ENCODE data around the gene CALML5. TPM values are rescaled to one million over a fixed set of nuclear protein-coding genes. Genes with fewer than 3 reads are reported as not detected.

The CALML5 gene, protein sequence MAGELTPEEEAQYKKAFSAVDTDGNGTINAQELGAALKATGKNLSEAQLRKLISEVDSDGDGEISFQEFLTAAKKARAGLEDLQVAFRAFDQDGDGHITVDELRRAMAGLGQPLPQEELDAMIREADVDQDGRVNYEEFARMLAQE
- not detected for total RNA-seq
- not detected for polyA plus RNA-seq (ENCODE audit: insufficient read length in 2 of 2)
- long read RNA-seq, donor 1: 0 reads
- long read RNA-seq, donor 2: 0 reads
- long read RNA-seq, donor 3: 0 reads
- long read RNA-seq, donor 4: 0 reads

DNA sequence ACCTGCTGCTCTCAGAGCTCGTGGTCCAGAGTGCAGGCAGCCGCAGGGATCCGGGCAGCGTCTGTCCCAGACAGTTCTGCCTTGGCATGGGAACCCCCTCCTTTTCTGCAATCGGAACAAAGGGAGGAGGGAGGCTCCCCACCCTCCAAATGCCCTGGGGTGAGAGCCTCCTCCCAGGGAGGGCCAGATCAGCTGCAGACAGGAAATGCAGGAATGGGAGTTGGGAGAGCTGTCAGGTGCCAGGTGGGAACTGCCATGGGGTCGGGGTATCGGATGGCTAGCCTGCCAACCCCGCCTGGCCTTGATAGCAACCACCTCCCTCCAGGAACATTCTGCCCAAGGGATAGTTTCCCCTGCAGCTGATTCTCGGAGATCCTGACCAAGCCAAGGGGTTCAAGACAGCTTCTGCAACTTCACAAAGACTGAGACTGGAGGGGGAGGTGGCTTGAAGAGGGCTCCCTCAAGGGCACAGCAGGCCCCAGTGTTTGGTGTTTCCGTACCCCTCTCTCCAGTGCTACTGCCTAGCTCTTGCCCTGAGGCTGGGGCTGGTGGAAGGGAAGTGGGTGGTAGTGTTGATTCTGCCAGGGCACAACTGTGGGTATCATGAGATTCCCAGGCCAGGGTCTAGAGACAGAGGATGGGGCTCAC is at the start of gene CALML5:
CALML5 (minus strand) TSS at position 78 of the 648 bp plus-strand sequence. CDS start 132 bp downstream, outside the sequence.
- Histone ChIP-seq H3K9me3 (ENCODE audit: control insufficient read depth, insufficient read depth, low read length) (no peaks in the 10 kb centered on the region), H3K4me1 (ENCODE audit: control insufficient read depth, insufficient read depth, low read length) (peaks cover 2% of the 10 kb centered on the region), H3K36me3 (ENCODE audit: control insufficient read depth, insufficient read depth, low read length) (no peaks in the 10 kb centered on the region), H3K27me3 (ENCODE audit: control insufficient read depth, insufficient read depth, low read length) (no peaks in the 10 kb centered on the region), H3K4me3 (ENCODE audit: low read depth, low read length) (no peak within 1 kb of the TSS), H3K27ac (ENCODE audit: low read depth, low read length) (no peak within 1 kb of the TSS)
- DNase-seq (ENCODE audit: low read depth in 4 of 6, low spot score in 6 of 6): no peak
- 85% methylated on average over 9 of the region's 10 CpGs for WGBS (ENCODE audit: insufficient coverage)

DNA sequence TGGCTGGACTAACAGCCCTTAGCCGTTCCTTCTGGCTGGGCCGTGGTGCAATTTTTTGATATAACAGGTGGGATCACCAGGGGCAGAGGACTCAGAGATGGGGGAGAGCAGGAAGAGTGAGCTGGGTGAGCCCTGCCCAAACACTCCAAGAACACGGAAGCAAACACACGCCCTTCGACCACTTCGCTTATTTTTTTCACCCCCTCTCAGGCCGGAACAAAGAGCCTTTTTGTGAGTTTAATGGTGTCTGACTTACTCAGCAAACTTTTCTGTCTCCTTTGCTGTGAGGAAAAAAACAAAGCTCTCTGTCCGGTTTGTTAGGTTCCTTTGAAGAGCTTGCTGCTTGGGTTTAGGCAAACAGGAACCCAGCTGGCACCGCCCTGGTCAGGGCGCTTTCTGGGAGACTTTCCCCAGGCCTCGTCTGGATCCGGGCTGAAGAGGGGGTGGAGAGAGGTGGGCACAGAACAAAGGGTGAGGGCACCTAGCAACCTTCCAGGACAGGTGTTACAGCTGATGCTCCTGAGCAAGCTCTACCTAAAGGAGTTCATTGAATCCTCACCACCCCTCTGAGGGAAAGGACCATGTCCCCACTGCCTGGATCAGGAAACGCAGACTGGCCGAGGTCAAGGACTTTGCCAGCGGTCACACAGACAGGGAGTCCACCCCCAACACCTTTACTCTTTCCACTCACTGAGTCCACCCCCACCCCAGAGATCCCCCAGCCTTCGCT is 48.7 kb upstream of the CALML5 start:
- DNase-seq (ENCODE audit: low read depth in 4 of 6, low spot score in 6 of 6): peak in 2 of 6 donors; percentile 21 to 55
- H3K27me3 ChIP-seq (ENCODE audit: control insufficient read depth, insufficient read depth, low read length): no peaks in the 10 kb centered on the region
- H3K4me3 ChIP-seq (ENCODE audit: low read depth, low read length): peak overlapping the region; percentile 27
- peak overlapping the region; percentile 88 for H3K27ac ChIP-seq (ENCODE audit: low read depth, low read length)
- H3K36me3 ChIP-seq (ENCODE audit: control insufficient read depth, insufficient read depth, low read length): no peaks in the 10 kb centered on the region
- no peaks in the 10 kb centered on the region for H3K9me3 ChIP-seq (ENCODE audit: control insufficient read depth, insufficient read depth, low read length)
- H3K4me1 ChIP-seq (ENCODE audit: control insufficient read depth, insufficient read depth, low read length): peaks cover 43% of the 10 kb centered on the region
- WGBS (ENCODE audit: insufficient coverage): 56% methylated on average over 8 of the region's 16 CpGs

DNA sequence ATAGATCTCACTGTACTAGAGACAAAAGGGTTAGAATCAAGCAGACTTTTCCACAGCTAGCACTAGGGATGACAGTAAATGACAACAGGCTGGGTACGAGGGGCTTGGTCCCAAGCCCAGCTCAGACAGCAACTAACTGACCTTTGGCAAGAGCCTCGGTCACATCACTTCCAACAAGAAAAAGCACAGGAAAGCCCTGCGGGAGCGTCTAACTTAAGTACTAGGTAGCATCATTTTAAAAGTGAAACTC is 48.2 kb upstream of the CALML5 start:
- WGBS (ENCODE audit: insufficient coverage): 12% methylated on average over 2 of the region's 4 CpGs
- no peaks in the 10 kb centered on the region for H3K27me3 ChIP-seq (ENCODE audit: control insufficient read depth, insufficient read depth, low read length)
- H3K4me3 ChIP-seq (ENCODE audit: low read depth, low read length): peak overlapping the region; percentile 27
- H3K36me3 ChIP-seq (ENCODE audit: control insufficient read depth, insufficient read depth, low read length): no peaks in the 10 kb centered on the region
- peak overlapping the region; percentile 88 for H3K27ac ChIP-seq (ENCODE audit: low read depth, low read length)
- H3K9me3 ChIP-seq (ENCODE audit: control insufficient read depth, insufficient read depth, low read length): no peaks in the 10 kb centered on the region
- peak in 2 of 6 donors; percentile 6 to 28 for DNase-seq (ENCODE audit: low read depth in 4 of 6, low spot score in 6 of 6)
- peaks cover 42% of the 10 kb centered on the region for H3K4me1 ChIP-seq (ENCODE audit: control insufficient read depth, insufficient read depth, low read length)

DNA sequence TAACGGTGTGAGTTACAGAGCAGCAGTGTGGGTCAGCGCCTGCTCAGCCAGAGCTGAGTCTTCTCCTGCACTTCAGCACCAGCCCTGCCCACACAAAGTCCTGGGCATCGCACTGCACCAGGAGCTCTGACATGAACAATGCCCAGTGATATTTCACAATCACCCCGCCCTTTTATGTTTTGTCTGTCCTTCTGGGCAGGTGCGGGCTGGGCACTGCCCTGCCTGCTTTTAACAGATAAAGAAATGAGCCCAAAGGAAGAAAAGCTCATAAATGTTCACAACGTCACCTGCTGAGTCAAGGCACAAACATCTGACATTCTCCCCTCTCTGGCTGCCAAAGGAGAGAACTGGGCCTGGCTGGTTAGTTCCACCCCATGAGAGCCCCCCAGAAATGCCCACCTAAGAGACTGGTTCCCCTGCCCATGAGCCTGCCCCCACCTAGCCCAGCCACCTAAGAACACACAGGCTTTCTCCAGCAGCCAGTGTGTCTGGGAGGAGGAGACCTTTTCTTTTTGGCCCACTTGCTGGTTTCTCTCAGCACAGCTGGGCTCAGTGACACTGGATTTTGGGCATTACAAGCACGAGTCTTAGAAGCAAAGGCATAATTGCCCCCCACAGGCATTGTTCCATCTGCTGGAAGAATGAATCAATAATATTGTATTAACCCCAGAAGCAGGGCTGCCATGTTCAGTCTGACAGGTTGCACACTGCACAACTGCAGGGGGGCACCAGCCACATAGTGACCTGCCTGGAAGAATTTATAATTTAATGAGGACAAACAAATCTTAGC is 47.7 kb upstream of the CALML5 start:
- H3K4me1 ChIP-seq (ENCODE audit: control insufficient read depth, insufficient read depth, low read length): peaks cover 37% of the 10 kb centered on the region

DNA sequence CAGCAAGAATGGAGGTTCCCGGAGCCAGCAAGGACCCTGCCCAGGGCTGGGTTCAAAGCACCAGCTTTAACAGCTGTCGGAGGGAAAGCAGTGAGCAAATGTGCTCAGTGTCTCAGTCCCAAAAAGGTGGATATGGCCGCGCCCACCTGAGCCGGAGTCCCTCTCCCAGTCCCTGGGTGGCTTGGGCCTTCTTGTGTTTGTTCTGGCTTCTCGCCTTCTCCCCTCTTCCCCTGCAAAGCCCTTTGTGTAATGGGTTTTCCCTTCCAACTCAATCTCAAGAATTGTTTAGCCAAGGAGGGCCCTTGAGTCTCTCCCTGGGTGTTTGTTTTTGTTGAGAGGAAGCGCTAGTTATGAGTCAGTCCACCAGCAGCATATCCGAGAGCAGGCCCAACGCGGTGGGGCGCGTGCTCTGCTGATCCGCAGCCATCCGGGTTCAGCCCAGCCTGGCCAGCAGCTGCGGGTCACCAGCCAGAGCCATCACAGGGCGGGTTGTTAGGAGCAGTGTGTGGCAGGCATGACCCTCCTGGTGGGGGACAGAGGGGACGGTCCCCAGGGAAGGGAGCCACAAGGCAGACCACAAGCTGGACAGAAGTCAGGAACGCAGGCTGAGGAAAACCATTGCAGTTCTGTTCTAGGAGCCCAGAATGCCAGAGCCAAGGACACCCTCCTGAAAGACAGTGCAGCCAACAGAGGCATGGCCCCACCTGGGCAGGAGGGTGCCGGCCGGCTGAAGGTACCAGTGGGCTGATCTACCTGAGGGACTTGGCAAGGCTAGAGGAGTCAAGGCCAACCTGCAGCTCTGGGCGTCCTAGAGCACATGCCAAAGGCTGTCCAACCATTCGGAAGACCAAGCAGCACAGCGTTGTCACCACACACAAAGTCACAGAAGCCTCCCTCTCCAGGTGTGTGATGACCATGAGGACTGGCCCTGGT is 46.7 kb upstream of the CALML5 start:
- 85% methylated on average over 21 of the region's 23 CpGs for WGBS (ENCODE audit: insufficient coverage)
- Histone ChIP-seq H3K4me1 (ENCODE audit: control insufficient read depth, insufficient read depth, low read length) (peaks cover 35% of the 10 kb centered on the region), H3K27ac (ENCODE audit: low read depth, low read length) (peak overlapping the region; percentile 88)

More for the DNA sequence above, 47.7 kb upstream of the CALML5 start:
- DNase-seq (ENCODE audit: low read depth in 4 of 6, low spot score in 6 of 6): peak in 1 of 6 donors; percentile 25
- Histone ChIP-seq H3K27me3 (ENCODE audit: control insufficient read depth, insufficient read depth, low read length) (no peaks in the 10 kb centered on the region), H3K9me3 (ENCODE audit: control insufficient read depth, insufficient read depth, low read length) (no peaks in the 10 kb centered on the region), H3K27ac (ENCODE audit: low read depth, low read length) (peak overlapping the region; percentile 88), H3K4me3 (ENCODE audit: low read depth, low read length) (no peak overlapping the region), H3K36me3 (ENCODE audit: control insufficient read depth, insufficient read depth, low read length) (no peaks in the 10 kb centered on the region)
- WGBS (ENCODE audit: insufficient coverage): 80% methylated on average over 6 of the region's 7 CpGs

DNA sequence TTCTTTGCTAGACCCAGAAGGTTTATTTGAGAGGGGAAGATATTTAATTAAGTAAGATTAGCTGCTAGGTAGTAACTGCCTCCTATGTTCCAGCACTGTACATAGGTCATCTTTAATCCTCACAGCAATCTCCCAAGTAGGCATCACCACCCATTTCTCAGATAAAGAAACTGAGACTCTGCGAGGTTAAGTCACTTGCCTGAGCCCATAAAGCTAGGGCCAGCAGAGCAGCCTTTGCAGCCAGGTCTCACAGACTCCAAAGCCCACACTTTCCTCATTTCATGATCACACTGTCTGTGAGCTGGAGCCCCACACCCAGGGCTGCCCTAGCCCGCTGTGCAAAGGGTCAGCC is 46.0 kb upstream of the CALML5 start:
- Histone ChIP-seq H3K9me3 (ENCODE audit: control insufficient read depth, insufficient read depth, low read length) (no peaks in the 10 kb centered on the region), H3K27me3 (ENCODE audit: control insufficient read depth, insufficient read depth, low read length) (no peaks in the 10 kb centered on the region), H3K4me3 (ENCODE audit: low read depth, low read length) (no peak overlapping the region), H3K36me3 (ENCODE audit: control insufficient read depth, insufficient read depth, low read length) (no peaks in the 10 kb centered on the region), H3K27ac (ENCODE audit: low read depth, low read length) (peak overlapping the region; percentile 88), H3K4me1 (ENCODE audit: control insufficient read depth, insufficient read depth, low read length) (peaks cover 35% of the 10 kb centered on the region)
- 86% methylated on average over 2 of the region's 2 CpGs for WGBS (ENCODE audit: insufficient coverage)
- DNase-seq (ENCODE audit: low read depth in 4 of 6, low spot score in 6 of 6): no peak

More for the DNA sequence above, 46.7 kb upstream of the CALML5 start:
- H3K27me3 ChIP-seq (ENCODE audit: control insufficient read depth, insufficient read depth, low read length): no peaks in the 10 kb centered on the region
- peak in 1 of 6 donors; percentile 82 for DNase-seq (ENCODE audit: low read depth in 4 of 6, low spot score in 6 of 6)
- H3K9me3 ChIP-seq (ENCODE audit: control insufficient read depth, insufficient read depth, low read length): no peaks in the 10 kb centered on the region
- no peaks in the 10 kb centered on the region for H3K36me3 ChIP-seq (ENCODE audit: control insufficient read depth, insufficient read depth, low read length)
- no peak overlapping the region for H3K4me3 ChIP-seq (ENCODE audit: low read depth, low read length)

DNA sequence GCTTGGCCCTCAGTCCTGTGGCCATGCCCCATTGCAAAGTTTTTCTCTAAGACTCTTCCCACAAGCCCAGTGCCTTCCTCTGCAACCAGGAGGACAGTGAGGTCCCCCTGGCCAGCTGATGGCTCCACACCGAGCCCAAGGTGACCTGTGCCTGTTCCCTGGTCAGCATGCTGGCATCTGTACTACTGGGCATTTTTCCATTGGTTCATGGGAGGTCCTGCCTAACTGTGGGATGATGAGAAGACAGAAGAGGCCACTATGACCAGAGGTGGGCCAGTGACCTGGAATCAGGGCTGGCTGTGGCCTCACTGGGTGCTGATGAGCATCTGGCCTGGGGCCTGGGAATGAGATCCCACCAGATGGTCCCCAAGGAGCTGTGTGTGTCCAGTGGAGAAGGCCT is 45.6 kb upstream of the CALML5 start:
- no peaks in the 10 kb centered on the region for H3K36me3 ChIP-seq (ENCODE audit: control insufficient read depth, insufficient read depth, low read length)
- no peak overlapping the region for H3K4me3 ChIP-seq (ENCODE audit: low read depth, low read length)
- DNase-seq (ENCODE audit: low read depth in 4 of 6, low spot score in 6 of 6): no peak
- H3K4me1 ChIP-seq (ENCODE audit: control insufficient read depth, insufficient read depth, low read length): peaks cover 35% of the 10 kb centered on the region
- H3K9me3 ChIP-seq (ENCODE audit: control insufficient read depth, insufficient read depth, low read length): no peaks in the 10 kb centered on the region
- H3K27me3 ChIP-seq (ENCODE audit: control insufficient read depth, insufficient read depth, low read length): no peaks in the 10 kb centered on the region
- 83% methylated on average over 1 of the region's 1 CpG for WGBS (ENCODE audit: insufficient coverage)
- no peak overlapping the region for H3K27ac ChIP-seq (ENCODE audit: low read depth, low read length)

DNA sequence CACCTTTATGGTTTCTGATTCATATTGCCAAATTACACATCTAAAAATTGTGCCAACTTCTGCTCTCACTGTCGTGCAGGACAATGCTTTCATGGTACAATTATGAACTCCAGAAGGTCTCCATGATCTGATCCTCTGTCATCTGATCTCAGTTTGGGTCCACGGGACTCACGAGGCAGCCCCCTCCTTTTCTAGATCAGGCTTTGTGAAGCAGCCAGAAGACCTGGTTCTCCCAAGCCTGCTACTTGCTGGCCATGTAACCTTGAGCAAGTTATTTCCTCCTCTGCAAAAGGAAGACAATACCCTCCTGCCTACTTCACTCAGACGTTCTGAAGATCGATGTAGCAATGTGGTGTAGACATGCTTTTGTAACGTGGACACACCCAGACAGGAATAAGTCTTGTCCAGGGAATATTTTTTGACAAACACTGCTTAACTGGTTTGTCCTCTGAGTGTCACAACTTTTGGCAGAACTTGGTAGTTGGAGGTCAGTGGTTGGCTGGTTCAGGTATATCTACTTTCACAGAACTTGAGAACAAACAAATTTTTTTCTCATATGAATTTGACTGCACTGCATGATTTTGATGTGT is 44.9 kb upstream of the CALML5 start:
- Histone ChIP-seq H3K9me3 (ENCODE audit: control insufficient read depth, insufficient read depth, low read length) (no peaks in the 10 kb centered on the region), H3K4me1 (ENCODE audit: control insufficient read depth, insufficient read depth, low read length) (peaks cover 35% of the 10 kb centered on the region), H3K36me3 (ENCODE audit: control insufficient read depth, insufficient read depth, low read length) (no peaks in the 10 kb centered on the region), H3K27me3 (ENCODE audit: control insufficient read depth, insufficient read depth, low read length) (no peaks in the 10 kb centered on the region), H3K27ac (ENCODE audit: low read depth, low read length) (no peak overlapping the region), H3K4me3 (ENCODE audit: low read depth, low read length) (no peak overlapping the region)
- WGBS (ENCODE audit: insufficient coverage): 94% methylated on average over 6 of the region's 6 CpGs
- DNase-seq (ENCODE audit: low read depth in 4 of 6, low spot score in 6 of 6): no peak

Measured in spinal cord (tissue), 10 donors.